Muscle of arm (tissue), 12 donors: ENCODE data around the gene PHACTR1. TPM values are rescaled to one million over a fixed set of nuclear protein-coding genes. Genes with fewer than 3 reads are reported as not detected.
A peak's percentile ranks its signal among the peaks of the same experiment; 100 is the strongest.

Source experiments
- DNase-seq: peaks from one replicate; pipeline ENCODE4 v3.0.0-alpha.2; 2013
- polyA plus RNA-seq, 12 donors: library from polyadenylated mRNA; unstranded; fragments of 120-200 nt; gene quantifications; one replicate each; pipeline ENCODE4 v1.2.1, GENCODE V29; 2013; ENCODE audit not compliant: insufficient read length in 12 of 12

The PHACTR1 gene
- polyA plus RNA-seq, 12 donors: 4.1 to 25.6 (median 5.3) TPM; not detected in 1

GRCh38 chr6:12848964-12849808, 132.6 kb downstream of the PHACTR1 start:
- DNase-seq: no peak

- DNase-seq: no peak
Observed at GRCh38 chr6:12849809-12850198, 133.2 kb downstream of the PHACTR1 start.

- no peak for DNase-seq
Observed at GRCh38 chr6:12851123-12851695, 134.6 kb downstream of the PHACTR1 start.

- DNase-seq: no peak
Observed at GRCh38 chr6:12861603-12862002, 145.0 kb downstream of the PHACTR1 start.

GRCh38 chr6:12865117-12865516, 148.6 kb downstream of the PHACTR1 start:
- no peak for DNase-seq

- no peak for DNase-seq
Observed at GRCh38 chr6:12865671-12866181, 149.2 kb downstream of the PHACTR1 start.

GRCh38 chr6:12866422-12867029, 150.0 kb downstream of the PHACTR1 start:
- no peak for DNase-seq

- no peak for DNase-seq
Observed at GRCh38 chr6:12869816-12870432, 153.4 kb downstream of the PHACTR1 start.

- no peak for DNase-seq
Observed at GRCh38 chr6:12873691-12874090, 157.1 kb downstream of the PHACTR1 start.

GRCh38 chr6:12875051-12875450, 158.5 kb downstream of the PHACTR1 start:
- no peak for DNase-seq

- DNase-seq: no peak
Observed at GRCh38 chr6:12878741-12879140, 162.2 kb downstream of the PHACTR1 start.

GRCh38 chr6:12882761-12883290, 166.3 kb downstream of the PHACTR1 start:
- no peak for DNase-seq

- DNase-seq: no peak
Observed at GRCh38 chr6:12884983-12885382, 168.4 kb downstream of the PHACTR1 start.

- DNase-seq: peak; percentile 69
Observed at GRCh38 chr6:12886961-12887775, 170.6 kb downstream of the PHACTR1 start.

GRCh38 chr6:12890171-12890790, 173.7 kb downstream of the PHACTR1 start:
- DNase-seq: no peak

- no peak for DNase-seq
Observed at GRCh38 chr6:12891595-12891994, 175.0 kb downstream of the PHACTR1 start.

GRCh38 chr6:12892151-12892550, 175.6 kb downstream of the PHACTR1 start:
- no peak for DNase-seq

GRCh38 chr6:12893036-12893435, 176.5 kb downstream of the PHACTR1 start:
- no peak for DNase-seq

GRCh38 chr6:12895721-12896120, 179.2 kb downstream of the PHACTR1 start:
- no peak for DNase-seq

- DNase-seq: no peak
Observed at GRCh38 chr6:12896208-12896733, 179.7 kb downstream of the PHACTR1 start.
